Retinal pigment epithelial cell (primary cell): ENCODE data around the gene TK2.

Source experiments
- DNase-seq: peaks from one replicate; pipeline ENCODE4 v3.0.0-alpha.2; 2010; ENCODE audit warnings: low read depth
- H3K4me3 ChIP-seq: 2 replicates; pipeline ENCODE4 v1.5.1; 2011; ENCODE audit warnings: mild to moderate bottlenecking, low read length, control low read depth, moderate library complexity
- CTCF ChIP-seq: conservative IDR thresholded peaks from 2 replicates; pipeline ENCODE4 v1.5.1; 2011; ENCODE audit warnings: low read depth, low read length, control low read depth, inconsistent platforms

The TK2 gene

GRCh38 chr16:66478733-66479511 is 71.0 kb downstream of the TK2 start:
- TF ChIP-seq CTCF = peak; percentile 90
- no peak overlapping the region for H3K4me3 ChIP-seq
- no peak for DNase-seq

DNA sequence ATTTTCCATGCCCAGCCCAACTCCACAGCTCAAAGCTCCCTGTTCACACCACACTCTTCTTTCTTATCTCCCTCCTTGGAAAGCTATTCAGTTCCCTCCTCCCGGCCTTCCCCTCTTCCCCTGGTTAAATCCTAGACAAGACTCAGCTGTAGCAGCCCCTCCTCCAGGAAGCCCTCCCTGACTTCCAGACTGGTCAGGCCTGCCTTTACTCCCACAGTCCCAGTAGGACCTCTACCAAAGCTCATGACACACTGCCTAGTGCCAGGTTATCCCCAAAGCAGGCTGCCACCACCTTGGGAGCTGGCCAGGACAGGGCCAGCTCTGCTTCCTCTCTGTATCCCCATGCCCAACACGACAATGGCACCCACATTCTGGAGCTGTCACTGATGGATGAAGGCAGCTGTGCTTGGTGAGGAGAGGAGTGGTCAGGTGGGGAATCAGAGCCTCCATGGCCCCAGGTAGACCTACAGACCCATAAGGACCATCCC is 72.8 kb downstream of the TK2 start:
- no peak for TF ChIP-seq CTCF
- no peak for DNase-seq
- no peak overlapping the region for H3K4me3 ChIP-seq

GRCh38 chr16:66476328-66477027 is 73.4 kb downstream of the TK2 start:
- H3K4me3 ChIP-seq = no peak overlapping the region
- DNase-seq = no peak
- TF ChIP-seq CTCF = no peak

- no peak for TF ChIP-seq CTCF
- no peak for DNase-seq
- no peak overlapping the region for H3K4me3 ChIP-seq
Measured at GRCh38 chr16:66475232-66475631, 74.7 kb downstream of the TK2 start.

- no peak overlapping the region for H3K4me3 ChIP-seq
- TF ChIP-seq CTCF = no peak
- no peak for DNase-seq
Measured at GRCh38 chr16:66474750-66475199, 75.1 kb downstream of the TK2 start.

- TF ChIP-seq CTCF = no peak
- H3K4me3 ChIP-seq = no peak overlapping the region
- no peak for DNase-seq
Measured at GRCh38 chr16:66473654-66474519, 76.0 kb downstream of the TK2 start.
